HG03439 (cell line): ENCODE data around the gene ERH.
"Not testable (repeated sequence)": the region's sequence is repeated elsewhere in the genome, so short reads cannot be mapped to it uniquely, and the experiment has no call there.

Experiments
- ATAC-seq: cut with Tn5 transposase; IDR thresholded peaks from one replicate; pipeline ENCODE4 v1.9.1; 2021; ENCODE audit warnings: mild to moderate bottlenecking, moderate library complexity; ENCODE audit not compliant: unreplicated experiment

ERH gene

GRCh38 chr14:69398818-69399210 is 715 bp upstream of the ERH start:
- peak; percentile 10 for ATAC-seq

- no peak for ATAC-seq
Observed at GRCh38 chr14:69395929-69396328, 2.2 kb downstream of the ERH start.

GRCh38 chr14:69392481-69392880 is 5.6 kb downstream of the ERH start:
- no peak for ATAC-seq

- not testable (repeated sequence) for ATAC-seq
Observed at GRCh38 chr14:69391400-69391799, 6.7 kb downstream of the ERH start.

GRCh38 chr14:69387311-69387710 is 10.8 kb downstream of the ERH start:
- ATAC-seq = no peak

- ATAC-seq = no peak
Observed at GRCh38 chr14:69378274-69378673, 19.8 kb downstream of the ERH start.

GRCh38 chr14:69376439-69376838 is 21.7 kb downstream of the ERH start:
- ATAC-seq = no peak

GRCh38 chr14:69375722-69376121 is 22.4 kb downstream of the ERH start:
- no peak for ATAC-seq

- no peak for ATAC-seq
Observed at GRCh38 chr14:69375182-69375581, 22.9 kb downstream of the ERH start.

- no peak for ATAC-seq
Observed at GRCh38 chr14:69374235-69374634, 23.9 kb downstream of the ERH start.

- ATAC-seq = no peak
Observed at GRCh38 chr14:69373104-69373503, 25.0 kb downstream of the ERH start.

GRCh38 chr14:69372146-69372545 is 26.0 kb downstream of the ERH start:
- ATAC-seq = no peak

GRCh38 chr14:69370061-69370460 is 28.0 kb downstream of the ERH start:
- no peak for ATAC-seq

- ATAC-seq = no peak
Observed at GRCh38 chr14:69368381-69368780, 29.7 kb downstream of the ERH start.

- no peak for ATAC-seq
Observed at GRCh38 chr14:69366761-69367160, 31.3 kb downstream of the ERH start.

- no peak for ATAC-seq
Observed at GRCh38 chr14:69366069-69366468, 32.0 kb downstream of the ERH start.

- no peak for ATAC-seq
Observed at GRCh38 chr14:69364378-69364777, 33.7 kb downstream of the ERH start.

GRCh38 chr14:69363964-69364363 is 34.1 kb downstream of the ERH start:
- ATAC-seq = no peak

- no peak for ATAC-seq
Observed at GRCh38 chr14:69363055-69363454, 35.0 kb downstream of the ERH start.

GRCh38 chr14:69360438-69361108 is 37.5 kb downstream of the ERH start:
- ATAC-seq = no peak

- ATAC-seq = no peak
Observed at GRCh38 chr14:69358966-69359365, 39.1 kb downstream of the ERH start.

GRCh38 chr14:69358233-69358963 is 39.7 kb downstream of the ERH start:
- no peak for ATAC-seq
